ENCODE results near the gene FPGS. TPM values are rescaled to one million over a fixed set of nuclear protein-coding genes. Genes with fewer than 3 reads are reported as not detected.

The FPGS gene
- total RNA-seq, 4 donors from 2014 or later = 38.2 to 52.0 (median 47.0) TPM

DNA sequence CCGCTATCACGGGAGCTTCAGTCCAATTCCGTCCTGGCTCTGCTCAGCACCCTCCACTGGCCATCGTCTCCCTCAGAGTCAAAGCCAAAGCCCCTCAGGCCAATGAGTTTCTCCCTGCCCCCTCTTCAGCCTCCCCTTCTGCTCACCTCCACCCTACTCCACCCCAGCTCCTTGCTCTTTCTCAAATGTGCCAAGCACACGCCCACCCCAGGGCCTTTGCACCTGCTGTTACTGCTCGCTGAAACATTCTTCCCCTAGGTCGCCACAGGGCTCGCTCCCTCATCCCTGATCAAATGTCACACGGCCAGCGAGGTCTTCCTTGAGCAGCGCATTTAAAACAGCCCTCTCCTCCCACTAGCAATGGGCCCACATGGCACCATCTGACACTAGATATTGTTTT, 58.1 kb downstream of the FPGS start:
- intact Hi-C loops (cut with DNase I) = no loop called here
- no peaks in the 10 kb centered on the region for H3K36me3 ChIP-seq
- peaks cover 12 to 63% (median 29%) of the 10 kb centered on the region in 3 donors for H3K4me1 ChIP-seq
- 91 to 92% methylated on average over 11 of the region's 11 CpGs for WGBS, 2 donors
- no peak overlapping the region for H3K4me3 ChIP-seq
- H3K9me3 ChIP-seq = no peaks in the 10 kb centered on the region
- no peak overlapping the region for H3K27ac ChIP-seq
- no peaks in the 10 kb centered on the region for H3K27me3 ChIP-seq
- DNase-seq = no peak
- no peak for TF ChIP-seq POLR2A (IDR thresholded peaks at IDR 0.05)
- TF ChIP-seq, protein P1, sequence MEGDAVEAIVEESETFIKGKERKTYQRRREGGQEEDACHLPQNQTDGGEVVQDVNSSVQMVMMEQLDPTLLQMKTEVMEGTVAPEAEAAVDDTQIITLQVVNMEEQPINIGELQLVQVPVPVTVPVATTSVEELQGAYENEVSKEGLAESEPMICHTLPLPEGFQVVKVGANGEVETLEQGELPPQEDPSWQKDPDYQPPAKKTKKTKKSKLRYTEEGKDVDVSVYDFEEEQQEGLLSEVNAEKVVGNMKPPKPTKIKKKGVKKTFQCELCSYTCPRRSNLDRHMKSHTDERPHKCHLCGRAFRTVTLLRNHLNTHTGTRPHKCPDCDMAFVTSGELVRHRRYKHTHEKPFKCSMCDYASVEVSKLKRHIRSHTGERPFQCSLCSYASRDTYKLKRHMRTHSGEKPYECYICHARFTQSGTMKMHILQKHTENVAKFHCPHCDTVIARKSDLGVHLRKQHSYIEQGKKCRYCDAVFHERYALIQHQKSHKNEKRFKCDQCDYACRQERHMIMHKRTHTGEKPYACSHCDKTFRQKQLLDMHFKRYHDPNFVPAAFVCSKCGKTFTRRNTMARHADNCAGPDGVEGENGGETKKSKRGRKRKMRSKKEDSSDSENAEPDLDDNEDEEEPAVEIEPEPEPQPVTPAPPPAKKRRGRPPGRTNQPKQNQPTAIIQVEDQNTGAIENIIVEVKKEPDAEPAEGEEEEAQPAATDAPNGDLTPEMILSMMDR (IDR thresholded peaks at IDR 0.05) = no peak

DNA sequence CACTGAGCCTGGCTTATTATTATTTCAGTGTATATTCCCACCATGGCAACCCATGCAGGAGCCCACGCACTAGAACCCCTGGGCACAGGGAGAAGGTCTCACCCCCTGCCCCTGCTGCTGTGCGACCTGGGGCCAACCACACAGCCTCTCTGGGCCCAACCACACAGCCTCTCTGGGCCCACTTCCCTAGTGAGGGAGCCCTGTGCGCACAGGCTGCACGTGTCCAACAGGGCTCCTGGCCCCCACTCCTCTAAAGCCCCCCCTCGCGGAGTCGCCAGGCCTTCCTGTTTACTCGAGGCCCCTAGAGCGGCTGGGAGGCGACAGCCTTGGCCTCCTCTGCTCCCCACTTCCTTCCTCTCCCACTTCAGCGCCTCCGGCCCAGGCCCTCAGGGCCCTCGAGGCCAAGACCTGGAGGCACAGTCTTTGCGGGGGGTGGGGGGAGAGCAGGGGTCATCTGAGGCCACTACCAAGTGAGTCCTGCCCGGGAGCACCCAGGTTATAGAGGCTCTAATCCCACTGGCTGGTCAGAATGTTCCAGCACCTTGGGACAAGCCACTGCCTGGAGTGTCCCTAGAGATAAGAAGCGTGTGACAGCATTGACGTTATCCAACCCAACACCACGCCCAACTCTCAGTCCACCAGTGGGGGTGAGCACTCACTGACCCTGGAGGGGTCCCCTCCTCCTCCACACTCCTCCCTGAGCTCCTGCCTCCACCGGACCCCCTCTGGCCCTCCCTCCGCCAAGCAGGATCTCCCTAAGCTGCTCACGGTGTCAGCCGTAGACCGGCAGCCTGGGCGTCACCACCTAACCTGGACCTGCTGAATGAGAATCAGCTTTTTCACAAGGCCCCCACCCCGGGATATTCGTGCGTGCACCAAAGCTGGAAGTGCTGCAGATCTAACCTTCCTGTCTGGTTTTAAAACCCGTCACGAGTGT, 59.7 kb downstream of the FPGS start:
- H3K4me1 ChIP-seq = peaks cover 12 to 47% (median 29%) of the 10 kb centered on the region in 3 donors
- no peak for DNase-seq
- H3K27ac ChIP-seq = peak overlapping the region; percentile 31 to 82 (median 72)
- intact Hi-C loops (cut with DNase I) = no loop called here
- no peaks in the 10 kb centered on the region for H3K9me3 ChIP-seq
- WGBS, 2 donors = 49 to 58% methylated on average over 5 to 11 of the region's 29 CpGs
- no peak for TF ChIP-seq POLR2A (IDR thresholded peaks at IDR 0.05)
- TF ChIP-seq, protein P1 (IDR thresholded peaks at IDR 0.05) = no peak
- no peak overlapping the region for H3K4me3 ChIP-seq
- peaks cover 0 to 2% (median 0%) of the 10 kb centered on the region in 3 donors for H3K36me3 ChIP-seq
- no peaks in the 10 kb centered on the region for H3K27me3 ChIP-seq

DNA sequence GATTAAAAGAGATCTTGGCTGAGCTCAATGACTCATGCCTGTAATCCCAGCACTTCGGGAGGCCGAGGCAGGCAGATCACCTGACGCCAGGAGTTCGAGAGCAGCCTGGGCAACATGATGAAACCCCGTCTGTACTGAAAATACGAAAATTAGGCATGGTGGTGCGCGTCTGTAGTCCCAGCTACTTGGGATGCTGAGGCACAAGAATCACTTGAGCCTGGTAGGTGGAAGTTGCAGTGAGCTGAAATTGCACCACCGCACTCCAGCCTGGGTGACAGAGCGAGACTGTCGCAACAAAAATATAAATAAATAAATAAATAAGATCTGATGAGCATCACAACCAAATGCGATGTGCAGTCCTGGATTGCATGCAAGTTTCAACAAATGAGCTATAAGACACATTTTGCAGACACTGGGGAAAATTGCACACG, 60.5 kb downstream of the FPGS start:
- WGBS, 2 donors = 73 to 77% methylated on average over 10 to 13 of the region's 13 CpGs
- intact Hi-C loops (cut with DNase I) = no loop called here
- peak overlapping the region in 2 of 4 donors; percentile 77 to 82 for H3K27ac ChIP-seq

More for the DNA sequence above, 60.5 kb downstream of the FPGS start:
- Histone ChIP-seq H3K9me3 (no peaks in the 10 kb centered on the region), H3K27me3 (no peaks in the 10 kb centered on the region), H3K4me1 (peaks cover 12 to 39% (median 22%) of the 10 kb centered on the region in 3 donors), H3K36me3 (peaks cover 0 to 10% (median 5%) of the 10 kb centered on the region in 3 donors), H3K4me3 (no peak overlapping the region)
- DNase-seq = no peak
- TF ChIP-seq POLR2A (IDR thresholded peaks at IDR 0.05) = no peak
- TF ChIP-seq, protein P1 (IDR thresholded peaks at IDR 0.05) = no peak

Small RNAs within 50 kb of the gene (small RNA-seq; reads per million reads assigned to genes)
- gene RF00019 (0 reads per million in 4 donors), gene RNA5SP296 (0 reads per million in 4 donors)

Other genes starting within 250 kb of the FPGS start
- gene STXBP1, start 190.6 kb upstream of the FPGS start, total RNA-seq = 10 to 100 TPM in 2 of 4 donors, 1 to 10 TPM in 2; 4.7 to 36.1 (median 12.2) TPM
- gene CFAP157, start 95.9 kb upstream of the FPGS start, total RNA-seq = under 1 TPM in 1 of 4 donors, not detected in 3; 0.19 TPM
- 10 to 100 TPM in 3 of 4 donors, 1 to 10 TPM in 1; 4.5 to 12.6 (median 11.6) TPM for gene PTRH1, start 87.2 kb upstream of the FPGS start, total RNA-seq
- gene TTC16, start 86.8 kb upstream of the FPGS start, total RNA-seq = under 1 TPM in 2 of 4 donors, not detected in 2; under 0.01 to 0.23 TPM
- gene TOR2A, start 67.6 kb upstream of the FPGS start, total RNA-seq = 10 to 100 TPM; 10.7 to 12.5 (median 11.5) TPM
- gene SH2D3C, start 24.2 kb upstream of the FPGS start, total RNA-seq = 1 to 10 TPM in 3 of 4 donors, under 1 TPM in 1; 0.38 to 4.8 (median 2.8) TPM
- gene CDK9, start 16.8 kb upstream of the FPGS start, total RNA-seq = 10 to 100 TPM; 22.3 to 53.2 (median 41.2) TPM
- gene ENG, start 51.8 kb downstream of the FPGS start, total RNA-seq = 10 to 100 TPM in 3 of 4 donors, 1 to 10 TPM in 1; 7.2 to 32.8 (median 18.0) TPM
- 10 to 100 TPM; 11.1 to 36.1 (median 26.8) TPM for gene AK1, start 74.8 kb downstream of the FPGS start, total RNA-seq
- gene ST6GALNAC6, start 96.7 kb downstream of the FPGS start, total RNA-seq = 10 to 100 TPM; 14.5 to 69.4 (median 26.1) TPM
- 10 to 100 TPM; 12.5 to 33.0 (median 23.8) TPM for gene ST6GALNAC4, start 114.2 kb downstream of the FPGS start, total RNA-seq
- gene PIP5KL1, start 127.9 kb downstream of the FPGS start, total RNA-seq = 1 to 10 TPM in 3 of 4 donors, not detected in 1; 3.1 to 4.6 (median 3.6) TPM
- 10 to 100 TPM; 12.5 to 18.5 (median 15.7) TPM for gene DPM2, start 135.0 kb downstream of the FPGS start, total RNA-seq
- gene EEIG1, start 178.1 kb downstream of the FPGS start, total RNA-seq = 10 to 100 TPM; 16.9 to 65.0 (median 24.0) TPM